ENCODE data around the gene PATJ. TPM values are rescaled to one million over a fixed set of nuclear protein-coding genes. Genes with fewer than 3 reads are reported as not detected.

PATJ gene
- total RNA-seq, 1 experiment from 2014 or later = 57.9 TPM

GRCh38 chr1:62088439-62088838 lies 346.2 kb downstream of the PATJ start:
- no peak for ATAC-seq
- peaks cover 18% of the 10 kb centered on the region for H3K4me1 Mint-ChIP-seq
- no peak overlapping the region for H3K4me3 Mint-ChIP-seq
- TF ChIP-seq HMGA2 (CRISPR knock-in tag; IDR thresholded peaks at IDR 0.05) = no peak
- TF ChIP-seq NR3C1 (CRISPR knock-in tag; conservative IDR thresholded peaks at IDR 0.05; ENCODE audit: low read depth) = no peak
- TF ChIP-seq ATF6 (CRISPR knock-in tag; IDR thresholded peaks at IDR 0.05) = no peak
- H3K27me3 Mint-ChIP-seq (ENCODE audit: low read depth) = no peaks in the 10 kb centered on the region
- DNase-seq (ENCODE audit: low spot score) = no peak
- H3K36me3 Mint-ChIP-seq = peaks cover 9% of the 10 kb centered on the region; the same call in 1 of the 2 replicates
- ChIA-PET POLR2A (no interaction called here), CTCF (interaction anchor here (1.9 kb wide), 1 partner anchor 55 kb away, joined by 11 read pairs; no protein-coding TSS in a partner anchor)
- H3K9me3 Mint-ChIP-seq = no peaks in the 10 kb centered on the region
- no peak overlapping the region; the same call in 1 of the 2 replicates for H3K27ac Mint-ChIP-seq

DNA sequence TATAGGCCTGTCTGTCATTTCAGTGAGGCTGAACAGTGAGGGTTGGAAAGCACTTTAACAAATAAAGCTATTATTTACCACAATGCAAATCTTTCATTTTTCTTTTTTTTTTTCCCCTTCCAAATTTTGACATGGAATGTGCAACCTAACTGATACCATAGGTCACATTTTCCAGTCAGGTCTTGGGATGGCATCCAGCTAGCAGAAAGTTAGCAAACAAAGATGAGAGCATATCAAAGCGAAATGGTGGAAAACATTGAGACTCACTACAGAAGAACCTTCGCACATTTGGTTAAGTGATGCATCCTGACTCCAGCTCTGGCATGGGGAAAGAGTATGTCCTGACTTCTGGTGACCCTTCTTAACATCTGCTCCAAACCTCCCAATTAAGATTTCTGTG lies 347.3 kb downstream of the PATJ start:
- no peak for DNase-seq (ENCODE audit: low spot score)
- Mint-ChIP-seq H3K9me3 (no peaks in the 10 kb centered on the region), H3K27me3 (ENCODE audit: low read depth) (no peaks in the 10 kb centered on the region), H3K4me1 (peaks cover 18% of the 10 kb centered on the region), H3K27ac (no peak overlapping the region), H3K4me3 (no peak overlapping the region), H3K36me3 (peaks cover 5% of the 10 kb centered on the region; the same call in 1 of the 2 replicates)
- CTCF ChIA-PET = interaction anchor here (0.5 to 1.9 kb wide), 2 partner anchors 54 to 95 kb away, joined by 3 to 11 read pairs; no protein-coding TSS in a partner anchor
- no peak; the same call in 1 of the 2 replicates for ATAC-seq
- POLR2A ChIA-PET = no interaction called here
- TF ChIP-seq SP1 (CRISPR knock-in tag; conservative IDR thresholded peaks at IDR 0.05) (no peak), CREM (CRISPR knock-in tag; IDR thresholded peaks at IDR 0.05) (no peak), RELA (CRISPR knock-in tag; IDR thresholded peaks at IDR 0.05; ENCODE audit: borderline replicate concordance) (no peak), ZNF671 (CRISPR knock-in tag; IDR thresholded peaks at IDR 0.05) (no peak), OVOL2 (CRISPR knock-in tag; IDR thresholded peaks at IDR 0.05; ENCODE audit: borderline replicate concordance) (no peak), FOXP1 (CRISPR knock-in tag; IDR thresholded peaks at IDR 0.05; ENCODE audit: borderline replicate concordance) (no peak), AR (CRISPR knock-in tag; IDR thresholded peaks at IDR 0.05) (no peak), ZNF317 (CRISPR knock-in tag; IDR thresholded peaks at IDR 0.05; ENCODE audit: borderline replicate concordance, low read depth) (no peak), CREB1 (CRISPR knock-in tag; IDR thresholded peaks at IDR 0.05) (no peak), TEAD4 (CRISPR knock-in tag; IDR thresholded peaks at IDR 0.05) (no peak), USF1 (CRISPR knock-in tag; IDR thresholded peaks at IDR 0.05) (no peak)
- TF ChIP-seq, protein P1, sequence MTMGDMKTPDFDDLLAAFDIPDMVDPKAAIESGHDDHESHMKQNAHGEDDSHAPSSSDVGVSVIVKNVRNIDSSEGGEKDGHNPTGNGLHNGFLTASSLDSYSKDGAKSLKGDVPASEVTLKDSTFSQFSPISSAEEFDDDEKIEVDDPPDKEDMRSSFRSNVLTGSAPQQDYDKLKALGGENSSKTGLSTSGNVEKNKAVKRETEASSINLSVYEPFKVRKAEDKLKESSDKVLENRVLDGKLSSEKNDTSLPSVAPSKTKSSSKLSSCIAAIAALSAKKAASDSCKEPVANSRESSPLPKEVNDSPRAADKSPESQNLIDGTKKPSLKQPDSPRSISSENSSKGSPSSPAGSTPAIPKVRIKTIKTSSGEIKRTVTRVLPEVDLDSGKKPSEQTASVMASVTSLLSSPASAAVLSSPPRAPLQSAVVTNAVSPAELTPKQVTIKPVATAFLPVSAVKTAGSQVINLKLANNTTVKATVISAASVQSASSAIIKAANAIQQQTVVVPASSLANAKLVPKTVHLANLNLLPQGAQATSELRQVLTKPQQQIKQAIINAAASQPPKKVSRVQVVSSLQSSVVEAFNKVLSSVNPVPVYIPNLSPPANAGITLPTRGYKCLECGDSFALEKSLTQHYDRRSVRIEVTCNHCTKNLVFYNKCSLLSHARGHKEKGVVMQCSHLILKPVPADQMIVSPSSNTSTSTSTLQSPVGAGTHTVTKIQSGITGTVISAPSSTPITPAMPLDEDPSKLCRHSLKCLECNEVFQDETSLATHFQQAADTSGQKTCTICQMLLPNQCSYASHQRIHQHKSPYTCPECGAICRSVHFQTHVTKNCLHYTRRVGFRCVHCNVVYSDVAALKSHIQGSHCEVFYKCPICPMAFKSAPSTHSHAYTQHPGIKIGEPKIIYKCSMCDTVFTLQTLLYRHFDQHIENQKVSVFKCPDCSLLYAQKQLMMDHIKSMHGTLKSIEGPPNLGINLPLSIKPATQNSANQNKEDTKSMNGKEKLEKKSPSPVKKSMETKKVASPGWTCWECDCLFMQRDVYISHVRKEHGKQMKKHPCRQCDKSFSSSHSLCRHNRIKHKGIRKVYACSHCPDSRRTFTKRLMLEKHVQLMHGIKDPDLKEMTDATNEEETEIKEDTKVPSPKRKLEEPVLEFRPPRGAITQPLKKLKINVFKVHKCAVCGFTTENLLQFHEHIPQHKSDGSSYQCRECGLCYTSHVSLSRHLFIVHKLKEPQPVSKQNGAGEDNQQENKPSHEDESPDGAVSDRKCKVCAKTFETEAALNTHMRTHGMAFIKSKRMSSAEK (CRISPR knock-in tag; IDR thresholded peaks at IDR 0.05; ENCODE audit: borderline replicate concordance) = no peak
- TF ChIP-seq, protein P2, sequence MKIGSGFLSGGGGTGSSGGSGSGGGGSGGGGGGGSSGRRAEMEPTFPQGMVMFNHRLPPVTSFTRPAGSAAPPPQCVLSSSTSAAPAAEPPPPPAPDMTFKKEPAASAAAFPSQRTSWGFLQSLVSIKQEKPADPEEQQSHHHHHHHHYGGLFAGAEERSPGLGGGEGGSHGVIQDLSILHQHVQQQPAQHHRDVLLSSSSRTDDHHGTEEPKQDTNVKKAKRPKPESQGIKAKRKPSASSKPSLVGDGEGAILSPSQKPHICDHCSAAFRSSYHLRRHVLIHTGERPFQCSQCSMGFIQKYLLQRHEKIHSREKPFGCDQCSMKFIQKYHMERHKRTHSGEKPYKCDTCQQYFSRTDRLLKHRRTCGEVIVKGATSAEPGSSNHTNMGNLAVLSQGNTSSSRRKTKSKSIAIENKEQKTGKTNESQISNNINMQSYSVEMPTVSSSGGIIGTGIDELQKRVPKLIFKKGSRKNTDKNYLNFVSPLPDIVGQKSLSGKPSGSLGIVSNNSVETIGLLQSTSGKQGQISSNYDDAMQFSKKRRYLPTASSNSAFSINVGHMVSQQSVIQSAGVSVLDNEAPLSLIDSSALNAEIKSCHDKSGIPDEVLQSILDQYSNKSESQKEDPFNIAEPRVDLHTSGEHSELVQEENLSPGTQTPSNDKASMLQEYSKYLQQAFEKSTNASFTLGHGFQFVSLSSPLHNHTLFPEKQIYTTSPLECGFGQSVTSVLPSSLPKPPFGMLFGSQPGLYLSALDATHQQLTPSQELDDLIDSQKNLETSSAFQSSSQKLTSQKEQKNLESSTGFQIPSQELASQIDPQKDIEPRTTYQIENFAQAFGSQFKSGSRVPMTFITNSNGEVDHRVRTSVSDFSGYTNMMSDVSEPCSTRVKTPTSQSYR (CRISPR knock-in tag; IDR thresholded peaks at IDR 0.05) = no peak
- TF ChIP-seq, protein P3, sequence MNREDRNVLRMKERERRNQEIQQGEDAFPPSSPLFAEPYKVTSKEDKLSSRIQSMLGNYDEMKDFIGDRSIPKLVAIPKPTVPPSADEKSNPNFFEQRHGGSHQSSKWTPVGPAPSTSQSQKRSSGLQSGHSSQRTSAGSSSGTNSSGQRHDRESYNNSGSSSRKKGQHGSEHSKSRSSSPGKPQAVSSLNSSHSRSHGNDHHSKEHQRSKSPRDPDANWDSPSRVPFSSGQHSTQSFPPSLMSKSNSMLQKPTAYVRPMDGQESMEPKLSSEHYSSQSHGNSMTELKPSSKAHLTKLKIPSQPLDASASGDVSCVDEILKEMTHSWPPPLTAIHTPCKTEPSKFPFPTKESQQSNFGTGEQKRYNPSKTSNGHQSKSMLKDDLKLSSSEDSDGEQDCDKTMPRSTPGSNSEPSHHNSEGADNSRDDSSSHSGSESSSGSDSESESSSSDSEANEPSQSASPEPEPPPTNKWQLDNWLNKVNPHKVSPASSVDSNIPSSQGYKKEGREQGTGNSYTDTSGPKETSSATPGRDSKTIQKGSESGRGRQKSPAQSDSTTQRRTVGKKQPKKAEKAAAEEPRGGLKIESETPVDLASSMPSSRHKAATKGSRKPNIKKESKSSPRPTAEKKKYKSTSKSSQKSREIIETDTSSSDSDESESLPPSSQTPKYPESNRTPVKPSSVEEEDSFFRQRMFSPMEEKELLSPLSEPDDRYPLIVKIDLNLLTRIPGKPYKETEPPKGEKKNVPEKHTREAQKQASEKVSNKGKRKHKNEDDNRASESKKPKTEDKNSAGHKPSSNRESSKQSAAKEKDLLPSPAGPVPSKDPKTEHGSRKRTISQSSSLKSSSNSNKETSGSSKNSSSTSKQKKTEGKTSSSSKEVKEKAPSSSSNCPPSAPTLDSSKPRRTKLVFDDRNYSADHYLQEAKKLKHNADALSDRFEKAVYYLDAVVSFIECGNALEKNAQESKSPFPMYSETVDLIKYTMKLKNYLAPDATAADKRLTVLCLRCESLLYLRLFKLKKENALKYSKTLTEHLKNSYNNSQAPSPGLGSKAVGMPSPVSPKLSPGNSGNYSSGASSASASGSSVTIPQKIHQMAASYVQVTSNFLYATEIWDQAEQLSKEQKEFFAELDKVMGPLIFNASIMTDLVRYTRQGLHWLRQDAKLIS (CRISPR knock-in tag; IDR thresholded peaks at IDR 0.05; ENCODE audit: borderline replicate concordance) = no peak
- TF ChIP-seq, protein P4, sequence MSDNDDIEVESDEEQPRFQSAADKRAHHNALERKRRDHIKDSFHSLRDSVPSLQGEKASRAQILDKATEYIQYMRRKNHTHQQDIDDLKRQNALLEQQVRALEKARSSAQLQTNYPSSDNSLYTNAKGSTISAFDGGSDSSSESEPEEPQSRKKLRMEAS (CRISPR knock-in tag; IDR thresholded peaks at IDR 0.05) = no peak

All from WTC11 (cell line).